ENCODE measurements around the gene FOLR2.

Gene FOLR2

DNA sequence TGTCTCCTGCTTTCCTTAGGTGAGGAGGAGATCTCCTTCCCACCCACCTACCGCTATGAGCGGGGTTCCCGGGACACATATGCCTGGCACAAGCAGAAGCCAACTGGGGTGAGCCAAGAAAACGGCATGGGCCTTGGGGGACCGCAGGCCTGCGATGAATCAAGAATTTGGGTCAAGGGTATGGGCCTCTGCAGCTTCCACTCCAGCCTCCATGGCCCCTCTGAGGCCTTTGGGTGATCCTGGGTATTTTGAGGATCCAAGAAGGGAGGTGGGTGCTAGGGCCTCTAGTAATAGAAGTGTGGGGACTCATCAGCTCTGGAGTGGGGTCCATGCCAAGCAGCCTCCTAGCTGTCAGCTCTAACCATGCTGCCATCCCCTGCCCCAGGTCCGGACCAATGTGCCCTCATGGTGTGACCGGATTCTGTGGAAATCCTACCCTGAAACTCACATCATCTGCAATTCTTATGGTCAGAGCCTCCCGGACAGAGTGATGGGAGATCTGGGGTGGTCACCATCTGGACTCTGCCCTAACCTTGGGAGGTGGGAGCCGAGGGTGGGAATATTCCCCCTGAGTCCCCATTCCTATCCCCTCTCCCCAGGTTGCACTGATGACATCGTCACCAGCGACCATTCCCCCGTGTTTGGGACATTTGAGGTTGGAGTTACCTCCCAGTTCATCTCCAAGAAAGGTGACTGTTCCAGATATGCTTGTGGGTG is 16.6 kb downstream of the FOLR2 start:
- no peaks in the 10 kb centered on the region for H3K36me3 Mint-ChIP-seq
- H3K27me3 Mint-ChIP-seq: no peaks in the 10 kb centered on the region
- no peaks in the 10 kb centered on the region for H3K9me3 Mint-ChIP-seq
- no peak overlapping the region for H3K27ac Mint-ChIP-seq
- no peaks in the 10 kb centered on the region for H3K4me1 Mint-ChIP-seq
- H3K4me3 Mint-ChIP-seq: no peak overlapping the region

DNA sequence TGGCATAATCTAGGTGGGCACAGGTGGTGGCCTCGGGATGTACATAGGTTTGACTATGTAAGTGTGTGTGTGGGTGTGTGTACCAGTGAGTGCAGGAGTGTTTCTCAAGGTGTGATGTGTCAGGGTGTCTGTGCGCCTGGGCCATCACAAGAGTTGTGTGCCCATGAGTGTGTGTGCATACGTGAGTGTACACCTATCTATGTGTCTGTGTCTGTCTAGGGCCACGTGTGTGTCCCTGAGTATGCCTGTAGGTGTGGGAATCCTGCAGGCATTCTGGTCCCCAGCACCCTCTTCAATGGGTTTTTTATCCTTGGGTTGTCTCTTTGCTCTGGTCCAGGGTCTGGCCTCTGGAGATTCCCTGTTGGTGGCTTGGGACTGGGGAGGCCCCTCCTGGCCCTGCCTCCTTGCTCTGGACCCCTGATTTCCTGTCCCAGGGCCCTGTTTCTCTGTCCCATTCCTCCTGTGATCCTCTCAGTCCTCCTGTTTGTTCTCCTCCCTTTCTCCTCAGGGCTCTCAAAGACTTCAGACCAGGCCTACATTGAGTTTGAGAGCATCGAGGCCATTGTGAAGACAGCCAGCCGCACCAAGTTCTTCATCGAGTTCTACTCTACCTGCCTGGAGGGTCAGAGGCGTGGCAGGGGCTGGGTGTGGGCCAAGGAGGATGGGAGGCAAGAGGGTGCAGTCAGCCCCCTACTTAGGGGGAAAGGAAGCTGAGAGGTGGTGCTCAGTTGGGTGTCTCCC is 17.3 kb downstream of the FOLR2 start:
- Mint-ChIP-seq H3K4me1 (no peaks in the 10 kb centered on the region), H3K9me3 (no peaks in the 10 kb centered on the region), H3K4me3 (no peak overlapping the region), H3K36me3 (no peaks in the 10 kb centered on the region), H3K27me3 (no peaks in the 10 kb centered on the region), H3K27ac (peak overlapping the region; percentile 75)

DNA sequence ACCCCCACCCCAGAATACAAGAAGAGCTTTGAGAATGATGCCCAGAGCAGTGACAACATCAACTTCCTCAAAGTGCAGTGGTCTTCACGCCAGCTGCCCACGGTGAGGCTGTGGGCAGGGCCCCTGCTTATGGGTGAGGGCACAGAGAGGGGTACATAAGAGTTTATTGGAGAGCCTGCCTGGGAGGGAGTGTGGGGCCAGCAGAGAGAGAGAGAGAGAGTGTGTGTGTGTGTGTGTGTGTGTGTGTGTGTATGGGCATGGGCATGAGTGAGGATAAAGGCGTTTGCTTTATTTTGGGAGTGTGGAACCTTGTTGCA is 17.9 kb downstream of the FOLR2 start:
- Mint-ChIP-seq H3K27me3 (peaks cover 2% of the 10 kb centered on the region), H3K36me3 (no peaks in the 10 kb centered on the region), H3K4me3 (no peak overlapping the region), H3K9me3 (no peaks in the 10 kb centered on the region), H3K27ac (no peak overlapping the region), H3K4me1 (peaks cover 3% of the 10 kb centered on the region)

DNA sequence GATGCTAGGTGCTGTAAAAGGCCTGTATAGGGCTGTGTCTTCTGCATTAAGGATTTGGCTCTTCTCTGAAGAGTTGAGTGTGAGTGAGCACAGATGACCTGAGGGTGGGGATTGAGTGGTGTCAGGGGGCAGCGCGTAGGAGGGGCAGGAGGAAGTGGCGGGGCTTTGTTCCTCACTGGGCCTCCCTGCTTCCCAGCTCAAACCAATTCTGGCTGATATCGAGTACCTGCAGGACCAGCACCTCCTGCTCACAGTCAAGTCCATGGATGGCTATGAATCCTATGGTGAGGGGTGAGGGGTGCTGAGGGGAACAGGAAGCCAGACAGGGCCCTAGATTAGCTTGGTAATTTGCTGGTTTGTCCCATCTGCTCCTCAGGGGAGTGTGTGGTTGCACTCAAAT is 18.3 kb downstream of the FOLR2 start:
- Mint-ChIP-seq H3K36me3 (no peaks in the 10 kb centered on the region), H3K9me3 (no peaks in the 10 kb centered on the region), H3K4me1 (peaks cover 4% of the 10 kb centered on the region), H3K4me3 (no peak overlapping the region), H3K27me3 (peaks cover 2% of the 10 kb centered on the region), H3K27ac (no peak overlapping the region)

DNA sequence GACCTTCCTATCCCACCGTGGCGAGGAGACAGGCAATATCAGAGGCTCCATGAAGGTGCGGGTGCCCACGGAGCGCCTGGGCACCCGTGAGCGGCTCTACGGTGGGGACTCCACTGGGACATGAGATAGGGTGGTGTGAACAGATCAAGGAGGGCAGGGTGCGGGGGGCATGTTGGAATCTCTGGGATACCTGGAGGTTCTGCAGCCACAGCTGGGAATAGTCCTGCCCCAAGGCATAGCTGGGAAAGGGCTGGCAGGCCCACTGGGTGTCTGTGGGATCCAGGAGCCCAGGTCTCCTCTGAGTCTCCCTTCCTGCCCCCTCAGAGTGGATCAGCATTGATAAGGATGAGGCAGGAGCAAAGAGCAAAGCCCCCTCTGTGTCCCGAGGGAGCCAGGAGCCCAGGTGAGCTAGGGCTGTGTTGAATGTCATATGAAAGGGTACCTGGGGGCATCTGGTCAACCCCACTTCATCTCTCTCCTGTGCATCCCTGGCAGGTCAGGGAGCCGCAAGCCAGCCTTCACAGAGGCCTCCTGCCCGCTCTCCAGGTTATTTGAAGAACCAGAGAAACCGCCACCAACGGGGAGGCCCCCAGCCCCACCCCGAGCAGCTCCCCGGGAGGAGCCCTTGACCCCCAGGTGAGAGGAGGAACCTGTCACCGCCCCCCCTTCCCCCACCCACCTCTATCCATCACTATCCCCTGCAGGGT is 18.9 kb downstream of the FOLR2 start:
- Mint-ChIP-seq H3K9me3 (no peaks in the 10 kb centered on the region), H3K36me3 (no peaks in the 10 kb centered on the region), H3K4me1 (peaks cover 8% of the 10 kb centered on the region), H3K27ac (peak overlapping the region; percentile 24), H3K27me3 (peaks cover 5% of the 10 kb centered on the region), H3K4me3 (no peak overlapping the region)

DNA sequence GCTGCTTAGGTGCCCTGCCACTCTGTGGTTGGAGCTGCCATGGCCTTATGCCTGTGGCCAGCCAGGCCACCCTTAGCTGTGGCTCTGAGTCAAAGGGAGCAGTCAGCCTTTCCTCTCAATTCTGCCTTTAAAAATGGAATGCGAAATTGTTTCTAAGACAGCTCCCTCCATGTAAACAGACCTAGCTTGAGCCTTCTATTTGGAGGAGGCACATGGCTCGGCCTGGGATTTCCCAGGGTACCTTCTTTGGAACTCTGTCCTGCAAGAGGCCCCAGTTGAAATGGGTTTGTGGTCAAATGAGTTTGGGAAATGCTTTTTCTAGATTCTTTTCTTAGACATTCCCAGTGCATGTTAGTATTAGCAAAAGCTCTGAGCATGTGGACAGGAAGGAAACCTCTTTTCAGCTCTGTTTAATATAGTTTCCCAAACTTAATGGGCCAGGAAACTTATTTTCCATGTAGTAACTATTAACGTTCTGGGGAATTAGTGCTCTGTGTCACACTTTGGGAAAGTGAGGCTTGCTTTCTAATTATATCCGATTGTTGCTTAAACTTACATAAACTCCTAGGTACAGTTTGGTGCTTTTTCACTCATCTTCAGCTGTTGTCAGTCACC is 19.6 kb downstream of the FOLR2 start:
- Mint-ChIP-seq H3K4me3 (no peak overlapping the region), H3K9me3 (no peaks in the 10 kb centered on the region), H3K27ac (no peak overlapping the region), H3K4me1 (peaks cover 14% of the 10 kb centered on the region), H3K36me3 (no peaks in the 10 kb centered on the region), H3K27me3 (peaks cover 10% of the 10 kb centered on the region)

DNA sequence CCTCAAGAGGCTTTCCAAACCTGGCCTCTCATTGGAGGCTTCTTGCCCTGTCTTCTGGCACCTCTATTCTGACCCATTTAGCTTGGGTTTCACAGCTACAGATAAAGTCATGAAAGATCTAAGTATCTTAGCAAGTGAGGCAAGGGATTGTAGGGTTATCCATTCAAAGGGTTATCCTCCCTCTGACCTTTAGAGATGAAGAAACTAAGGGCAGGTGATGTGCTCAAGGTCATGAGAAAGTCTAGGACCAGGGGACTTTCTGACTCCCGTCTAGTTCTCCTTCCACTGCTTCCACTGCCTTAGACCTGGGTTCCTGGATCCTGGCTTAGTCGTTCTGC is 20.1 kb downstream of the FOLR2 start:
- no peaks in the 10 kb centered on the region for H3K9me3 Mint-ChIP-seq
- H3K27me3 Mint-ChIP-seq: peaks cover 12% of the 10 kb centered on the region
- H3K36me3 Mint-ChIP-seq: no peaks in the 10 kb centered on the region
- H3K27ac Mint-ChIP-seq: no peak overlapping the region
- H3K4me3 Mint-ChIP-seq: no peak overlapping the region
- peaks cover 17% of the 10 kb centered on the region for H3K4me1 Mint-ChIP-seq

DNA sequence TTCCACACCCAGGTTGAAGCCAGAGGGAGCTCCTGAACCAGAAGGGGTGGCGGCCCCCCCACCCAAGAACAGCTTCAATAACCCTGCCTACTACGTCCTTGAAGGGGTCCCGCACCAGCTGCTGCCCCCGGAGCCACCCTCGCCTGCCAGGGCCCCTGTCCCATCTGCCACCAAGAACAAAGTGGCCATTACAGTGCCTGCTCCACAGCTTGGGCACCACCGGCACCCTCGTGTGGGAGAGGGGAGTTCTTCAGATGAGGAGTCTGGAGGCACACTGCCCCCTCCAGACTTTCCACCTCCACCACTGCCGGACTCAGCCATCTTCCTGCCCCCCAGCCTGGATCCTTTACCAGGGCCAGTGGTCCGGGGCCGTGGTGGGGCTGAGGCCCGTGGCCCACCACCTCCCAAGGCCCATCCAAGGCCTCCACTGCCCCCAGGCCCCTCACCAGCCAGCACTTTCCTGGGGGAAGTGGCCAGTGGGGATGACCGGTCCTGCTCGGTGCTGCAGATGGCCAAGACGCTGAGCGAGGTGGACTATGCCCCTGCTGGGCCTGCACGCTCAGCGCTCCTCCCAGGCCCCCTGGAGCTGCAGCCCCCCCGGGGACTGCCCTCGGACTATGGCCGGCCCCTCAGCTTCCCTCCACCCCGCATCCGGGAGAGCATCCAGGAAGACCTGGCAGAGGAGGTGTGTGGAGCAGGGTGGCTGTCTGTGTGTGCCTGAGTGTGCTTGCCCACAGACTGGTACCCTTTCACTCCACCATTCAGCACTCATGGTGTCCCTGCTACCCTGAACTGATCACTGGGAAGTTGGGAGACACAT is 20.7 kb downstream of the FOLR2 start:
- Mint-ChIP-seq H3K27ac (no peak overlapping the region), H3K9me3 (no peaks in the 10 kb centered on the region), H3K4me1 (peaks cover 23% of the 10 kb centered on the region), H3K36me3 (no peaks in the 10 kb centered on the region), H3K4me3 (no peak overlapping the region), H3K27me3 (peaks cover 18% of the 10 kb centered on the region)

DNA sequence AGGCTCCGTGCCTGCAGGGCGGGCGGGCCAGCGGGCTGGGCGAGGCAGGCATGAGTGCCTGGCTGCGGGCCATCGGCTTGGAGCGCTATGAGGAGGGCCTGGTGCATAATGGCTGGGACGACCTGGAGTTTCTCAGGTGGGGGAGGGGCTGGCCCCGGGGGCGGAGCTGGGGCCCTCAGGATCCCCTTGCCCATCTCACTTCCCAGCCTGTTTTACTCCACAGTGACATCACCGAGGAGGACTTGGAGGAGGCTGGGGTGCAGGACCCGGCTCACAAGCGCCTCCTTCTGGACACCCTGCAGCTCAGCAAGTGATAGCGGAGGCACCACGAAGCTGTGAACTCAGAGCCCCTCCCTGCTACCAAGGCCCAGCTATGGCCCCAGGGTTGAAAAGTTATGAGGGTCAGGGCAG is 21.5 kb downstream of the FOLR2 start:
- H3K36me3 Mint-ChIP-seq: no peaks in the 10 kb centered on the region
- H3K4me1 Mint-ChIP-seq: peaks cover 26% of the 10 kb centered on the region
- no peak overlapping the region for H3K27ac Mint-ChIP-seq

DNA sequence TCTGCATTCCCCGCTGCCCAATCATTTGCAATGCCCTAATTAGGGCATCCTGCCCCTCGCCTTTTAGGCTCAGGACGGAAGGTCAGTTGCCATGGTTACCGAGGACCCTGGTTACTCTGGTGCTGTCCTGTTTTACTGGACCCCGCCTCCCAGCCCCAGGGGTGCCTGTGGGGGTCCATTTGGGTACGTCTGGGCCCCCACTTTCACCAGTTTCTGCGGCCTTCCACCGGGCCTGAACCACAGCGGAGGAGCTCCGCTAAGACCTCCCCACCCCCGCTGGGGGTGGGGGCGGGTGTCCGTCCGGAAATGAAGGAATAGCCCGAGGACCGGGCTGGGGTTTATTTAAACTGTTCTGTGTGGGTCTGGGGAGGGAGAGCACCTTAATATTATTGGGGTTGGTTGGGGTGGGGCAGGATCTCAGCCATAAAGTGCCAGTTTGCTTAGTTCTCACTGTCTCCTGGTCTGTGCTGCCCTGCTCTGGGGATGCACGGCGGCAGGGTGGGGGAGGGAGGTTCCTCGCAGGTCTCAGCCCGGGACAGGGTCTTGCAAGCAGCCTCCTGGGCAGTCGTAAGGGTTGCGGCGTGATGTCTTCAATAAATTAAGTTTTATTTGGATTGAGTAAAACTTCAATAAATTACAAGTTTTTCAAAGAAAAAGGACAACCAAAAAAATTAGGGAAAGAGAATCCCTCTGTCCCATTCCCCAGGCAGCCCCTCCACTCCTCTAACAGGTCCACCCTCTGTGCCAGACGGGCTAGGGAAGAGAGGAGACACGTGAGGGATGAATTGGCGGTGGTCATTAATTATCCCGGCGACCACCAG is 22.1 kb downstream of the FOLR2 start:
- H3K9me3 Mint-ChIP-seq: no peaks in the 10 kb centered on the region
- H3K4me3 Mint-ChIP-seq: no peak overlapping the region
- H3K4me1 Mint-ChIP-seq: peaks cover 31% of the 10 kb centered on the region
- no peak overlapping the region for H3K27ac Mint-ChIP-seq
- peaks cover 28% of the 10 kb centered on the region for H3K27me3 Mint-ChIP-seq
- H3K36me3 Mint-ChIP-seq: no peaks in the 10 kb centered on the region

More for the DNA sequence above, 21.5 kb downstream of the FOLR2 start:
- no peak overlapping the region for H3K4me3 Mint-ChIP-seq
- no peaks in the 10 kb centered on the region for H3K9me3 Mint-ChIP-seq
- peaks cover 24% of the 10 kb centered on the region for H3K27me3 Mint-ChIP-seq

DNA sequence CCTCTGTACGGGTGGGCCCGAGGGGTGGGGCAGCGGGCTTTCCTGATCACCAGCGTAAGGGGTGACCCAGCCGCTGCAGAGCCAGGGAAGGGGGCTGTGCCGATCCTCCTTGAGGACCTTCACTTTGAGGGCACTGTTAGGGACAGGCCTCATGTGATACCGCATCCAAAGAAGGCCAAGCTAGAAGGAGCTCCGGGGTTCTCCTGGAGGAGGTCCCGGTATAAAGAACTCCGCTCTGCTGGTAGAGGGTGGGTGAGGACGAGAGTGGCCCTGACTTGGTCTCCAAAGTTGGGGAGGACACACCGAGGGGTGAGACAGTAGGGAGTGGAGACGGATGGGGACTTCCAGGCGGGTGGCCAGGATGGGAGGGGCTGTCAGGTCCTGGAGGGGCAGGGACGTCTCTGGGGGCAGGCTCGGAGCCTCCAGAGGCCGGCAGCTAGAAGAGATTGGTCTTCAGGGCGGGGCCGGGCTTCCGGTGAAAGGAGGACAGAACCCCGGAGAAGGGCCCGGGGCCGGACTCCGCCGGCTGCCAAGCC is 22.8 kb downstream of the FOLR2 start:
- peaks cover 29% of the 10 kb centered on the region for H3K27me3 Mint-ChIP-seq

DNA sequence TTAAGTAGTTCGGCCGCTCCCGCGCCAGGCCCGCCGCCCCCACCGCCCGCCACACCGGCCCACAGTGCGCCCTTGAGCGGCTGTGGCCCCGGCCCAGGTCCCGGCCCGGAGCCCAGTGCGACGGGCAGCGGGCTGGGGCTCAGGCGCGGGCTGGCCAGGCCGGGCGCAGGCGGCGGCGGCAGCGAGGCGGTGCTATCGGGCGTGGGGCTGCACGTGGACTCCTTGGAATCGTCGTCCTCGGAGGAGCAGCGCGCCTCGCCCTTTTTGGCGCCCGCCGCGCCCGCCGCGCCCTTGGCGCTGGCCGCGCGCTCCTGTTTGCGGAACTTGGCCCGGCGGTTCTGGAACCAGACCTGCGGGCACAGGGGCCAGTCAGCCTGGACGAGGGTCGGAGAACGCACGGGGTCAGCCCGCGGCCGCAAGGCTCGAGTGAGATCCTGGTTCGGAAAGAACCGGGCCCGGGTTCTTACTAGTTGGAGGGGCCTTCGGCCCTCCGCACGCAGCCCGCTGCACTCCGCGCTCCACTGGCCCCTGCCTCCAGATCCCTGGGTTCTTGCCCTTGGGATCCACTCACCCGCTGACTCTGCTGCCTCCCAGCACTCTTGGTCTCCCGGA is 23.4 kb downstream of the FOLR2 start:
- Mint-ChIP-seq H3K9me3 (no peaks in the 10 kb centered on the region), H3K27ac (no peak overlapping the region), H3K27me3 (peaks cover 34% of the 10 kb centered on the region), H3K4me3 (peak overlapping the region; percentile 70), H3K36me3 (peaks cover 3% of the 10 kb centered on the region), H3K4me1 (peaks cover 37% of the 10 kb centered on the region)

More for the DNA sequence above, 22.8 kb downstream of the FOLR2 start:
- Mint-ChIP-seq H3K27ac (no peak overlapping the region), H3K4me3 (peak overlapping the region; percentile 68), H3K9me3 (no peaks in the 10 kb centered on the region), H3K36me3 (no peaks in the 10 kb centered on the region), H3K4me1 (peaks cover 31% of the 10 kb centered on the region)

DNA sequence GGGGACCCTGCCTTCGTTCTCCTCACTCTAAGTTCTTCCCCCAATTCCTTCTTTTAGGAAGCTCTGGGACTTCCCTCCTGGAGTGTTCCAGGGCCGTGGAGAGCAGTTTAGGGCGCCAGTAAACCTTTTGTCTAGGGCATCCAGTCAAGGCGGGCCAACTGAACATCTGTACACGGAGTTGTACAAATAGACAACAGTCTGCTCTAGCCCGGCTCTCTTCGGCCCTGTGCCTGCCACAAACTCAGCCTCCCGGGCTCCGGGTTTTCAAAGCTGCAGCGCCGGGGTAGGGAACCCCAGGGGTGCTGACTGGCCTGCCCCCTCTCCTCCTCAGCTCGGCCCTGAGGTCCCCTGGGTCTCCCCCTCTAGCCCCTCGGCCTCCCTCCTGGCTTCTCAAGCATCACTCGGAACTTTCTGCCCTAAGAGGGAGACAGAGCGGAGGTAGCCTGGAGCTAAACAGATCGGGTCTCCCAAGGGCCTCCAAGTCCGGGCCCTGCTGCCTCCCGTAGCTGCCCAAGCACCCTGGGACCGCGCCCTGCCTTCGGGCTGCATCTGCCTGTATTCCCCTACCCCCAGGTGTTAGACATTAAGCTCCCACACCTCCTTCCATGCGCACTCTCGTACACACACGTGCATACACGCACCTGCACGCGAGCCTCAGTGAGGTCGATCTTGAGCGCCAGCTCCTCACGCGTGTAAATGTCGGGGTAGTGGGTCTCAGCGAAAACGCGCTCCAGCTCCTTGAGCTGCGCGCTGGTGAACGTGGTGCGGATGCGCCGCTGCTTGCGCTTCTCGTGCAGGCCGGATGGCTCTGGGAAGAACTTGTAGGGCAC is 24.1 kb downstream of the FOLR2 start:
- no peaks in the 10 kb centered on the region for H3K9me3 Mint-ChIP-seq
- H3K27ac Mint-ChIP-seq: no peak overlapping the region
- H3K27me3 Mint-ChIP-seq: peaks cover 34% of the 10 kb centered on the region
- H3K4me3 Mint-ChIP-seq: peak overlapping the region; percentile 70
- H3K36me3 Mint-ChIP-seq: peaks cover 3% of the 10 kb centered on the region
- H3K4me1 Mint-ChIP-seq: peaks cover 37% of the 10 kb centered on the region
